IMR-90 (cell line): ENCODE data around the gene CLPSL2. TPM values are rescaled to one million over a fixed set of nuclear protein-coding genes. Genes with fewer than 3 reads are reported as not detected.

Experiments used
- ATAC-seq: fragments of 200-7000 bp; cut with Tn5 transposase; 2 replicates; pipeline ENCODE4 v1.9.1; 2020; ENCODE audit warnings: low read depth, mild to moderate bottlenecking, moderate library complexity
- BruUV-seq: library from RNA; stranded (reverse); fragments of 400-500 nt; replicated peaks from 2 replicates; lab custom pipeline; 2021; lab: Mats Ljungman, UMichigan
- CTCF ChIA-PET: fragments of 300-600 bp; formaldehyde crosslinking; extraction: SDS; loops from one replicate; lab custom pipeline; 2021; ENCODE audit warnings: antibody characterized with exemption; lab: Yijun Ruan, JAX
- POLR2A ChIA-PET: fragments of 300-600 bp; sonication (Branson Sonifier 250); formaldehyde crosslinking; loops from one replicate; lab custom pipeline; 2022; ENCODE audit warnings: antibody characterized with exemption; ENCODE audit not compliant: unreplicated experiment; lab: Charles Lee
- DNase-seq: peaks from one replicate; pipeline ENCODE4 v3.0.0; 2013
- H2AFZ ChIP-seq: replicated peaks from 2 replicates; pipeline ENCODE3; 2013; ENCODE audit warnings: low read length, mild to moderate bottlenecking; ENCODE audit not compliant: poor library complexity
- H2AK5ac ChIP-seq: 2 replicates; pipeline ENCODE4 v1.6.1; 2013; ENCODE audit warnings: low read depth, low read length, inconsistent platforms
- H2AK9ac ChIP-seq: replicated peaks from 2 replicates; pipeline ENCODE3; 2013; ENCODE audit warnings: mild to moderate bottlenecking, low read depth, low read length, moderate library complexity; ENCODE audit not compliant: poor library complexity
- H2BK120ac ChIP-seq: 2 replicates; pipeline ENCODE4 v1.6.1; 2013; ENCODE audit warnings: low read depth, low read length, inconsistent platforms
- H2BK15ac ChIP-seq: 3 replicates; pipeline ENCODE4 v1.6.1; 2013; ENCODE audit warnings: low read depth, low read length, inconsistent platforms
- H2BK20ac ChIP-seq: 2 replicates; pipeline ENCODE4 v1.6.1; 2013; ENCODE audit warnings: low read depth, mild to moderate bottlenecking, inconsistent platforms, low read length, moderate library complexity
- H2BK5ac ChIP-seq: 2 replicates; pipeline ENCODE4 v1.6.1; 2013; ENCODE audit warnings: mild to moderate bottlenecking, low read depth, low read length, inconsistent platforms; ENCODE audit not compliant: poor library complexity, severe bottlenecking
- H3K14ac ChIP-seq: replicated peaks from 2 replicates; pipeline ENCODE4 v1.6.1; 2013; ENCODE audit warnings: low read depth, low read length, inconsistent platforms
- H3K18ac ChIP-seq: 2 replicates; pipeline ENCODE4 v1.6.1; 2013; ENCODE audit warnings: low read depth, low read length, control low read depth
- H3K23ac ChIP-seq: 2 replicates; pipeline ENCODE4 v1.6.1; 2013; ENCODE audit warnings: low read depth, low read length, inconsistent platforms
- H3K27ac ChIP-seq: 2 replicates; pipeline ENCODE4 v1.5.1; 2013; ENCODE audit warnings: mild to moderate bottlenecking, control low read depth, low read length; ENCODE audit not compliant: insufficient read depth
- H3K27me3 ChIP-seq: 2 replicates; pipeline ENCODE4 v1.6.1; 2013; ENCODE audit warnings: low read length; ENCODE audit not compliant: control insufficient read depth, insufficient read depth
- H3K36me3 ChIP-seq: 2 replicates; pipeline ENCODE4 v1.6.1; 2013; ENCODE audit warnings: low read length, mixed read lengths; ENCODE audit not compliant: control insufficient read depth, insufficient read depth
- H3K4ac ChIP-seq: 2 replicates; pipeline ENCODE4 v1.6.1; 2013; ENCODE audit warnings: low read depth, low read length, inconsistent platforms
- H3K4me1 ChIP-seq: 2 replicates; pipeline ENCODE4 v1.6.1; 2013; ENCODE audit warnings: low read length, mixed read lengths; ENCODE audit not compliant: control insufficient read depth, insufficient read depth
- H3K4me2 ChIP-seq: 2 replicates; pipeline ENCODE4 v1.6.1; 2013; ENCODE audit warnings: low read depth, mild to moderate bottlenecking, control low read depth, low read length, moderate library complexity
- H3K4me3 ChIP-seq: 2 replicates; pipeline ENCODE4 v1.5.1; 2013; ENCODE audit warnings: low read depth, mild to moderate bottlenecking, control low read depth, low read length, moderate library complexity; ENCODE audit not compliant: insufficient read depth
- H3K56ac ChIP-seq: 2 replicates; pipeline ENCODE4 v1.6.1; 2013; ENCODE audit warnings: low read length, inconsistent platforms; ENCODE audit not compliant: insufficient read depth; ENCODE audit errors: extremely low read depth
- H3K79me1 ChIP-seq, 2 experiments: 2 replicates each; pipeline ENCODE4 v1.6.1; 2013; ENCODE audit warnings: low read length in 2 of 2, inconsistent platforms in 1 of 2, low read depth in 1 of 2
- H3K9ac ChIP-seq: 2 replicates; pipeline ENCODE4 v1.6.1; 2013; ENCODE audit warnings: low read depth, low read length, control low read depth
- H3K9me1 ChIP-seq: 2 replicates; pipeline ENCODE4 v1.6.1; 2013; ENCODE audit warnings: low read length, inconsistent platforms; ENCODE audit not compliant: insufficient read depth
- H3K9me3 ChIP-seq: 2 replicates; pipeline ENCODE4 v1.6.1; 2013; ENCODE audit warnings: low read length; ENCODE audit not compliant: control insufficient read depth, insufficient read depth
- H4K20me1 ChIP-seq: 2 replicates; pipeline ENCODE4 v1.6.1; 2013; ENCODE audit warnings: low read length, inconsistent platforms; ENCODE audit not compliant: insufficient read depth
- H4K5ac ChIP-seq: 2 replicates; pipeline ENCODE4 v1.6.1; 2013; ENCODE audit warnings: mild to moderate bottlenecking, low read depth, low read length, control low read depth
- H4K8ac ChIP-seq, 2 experiments: 2 replicates each; pipeline ENCODE4 v1.6.1; 2013; ENCODE audit warnings: low read depth in 2 of 2, low read length in 2 of 2, control low read depth in 1 of 2, inconsistent platforms in 1 of 2
- H4K91ac ChIP-seq: 2 replicates; pipeline ENCODE4 v1.6.1; 2013; ENCODE audit warnings: low read depth, low read length, inconsistent platforms; ENCODE audit not compliant: insufficient read depth
- BHLHE40 ChIP-seq: fragments of 150-350 bp; IDR thresholded peaks from 2 replicates; pipeline ENCODE4 v1.6.1; 2016; ENCODE audit warnings: mild to moderate bottlenecking, low read depth, low read length
- CEBPB ChIP-seq: IDR thresholded peaks from 2 replicates; pipeline ENCODE4 v1.6.1; 2012; ENCODE audit warnings: low read depth, low read length, improper control_type of control experiment
- CHD1 ChIP-seq: IDR thresholded peaks from 2 replicates; pipeline ENCODE4 v1.6.1; 2012; ENCODE audit warnings: low read depth, low read length, improper control_type of control experiment
- CTCF ChIP-seq: conservative IDR thresholded peaks from 2 replicates; pipeline ENCODE4 v1.5.1; 2012; ENCODE audit warnings: mild to moderate bottlenecking, low read depth, low read length, improper control_type of control experiment
- ELK1 ChIP-seq: fragments of 150-350 bp; IDR thresholded peaks from 2 replicates; pipeline ENCODE4 v1.6.1; 2016; ENCODE audit warnings: low read depth, mild to moderate bottlenecking, low read length, moderate library complexity, borderline replicate concordance
- FOS ChIP-seq: fragments of 150-350 bp; IDR thresholded peaks from 2 replicates; pipeline ENCODE4 v1.6.1; 2016; ENCODE audit warnings: low read depth, low read length
- MAFK ChIP-seq: IDR thresholded peaks from 2 replicates; pipeline ENCODE4 v1.6.1; 2012; ENCODE audit warnings: low read depth, low read length, improper control_type of control experiment
- MAZ ChIP-seq: IDR thresholded peaks from 2 replicates; pipeline ENCODE4 v1.6.1; 2012; ENCODE audit warnings: low read depth, mild to moderate bottlenecking, low read length, improper control_type of control experiment, moderate library complexity, borderline replicate concordance
- MXI1 ChIP-seq: IDR thresholded peaks from 2 replicates; pipeline ENCODE4 v1.6.1; 2012; ENCODE audit warnings: low read depth, mild to moderate bottlenecking, low read length, moderate library complexity, borderline replicate concordance
- NFE2L2 ChIP-seq: fragments of 150-350 bp; IDR thresholded peaks from 2 replicates; pipeline ENCODE4 v1.6.1; 2016; ENCODE audit warnings: low read depth, mild to moderate bottlenecking, low read length
- POLR2A ChIP-seq: IDR thresholded peaks from 2 replicates; pipeline ENCODE4 v1.6.1; 2012; ENCODE audit warnings: mild to moderate bottlenecking, low read depth, low read length
- RAD21 ChIP-seq: IDR thresholded peaks from 2 replicates; pipeline ENCODE4 v1.6.1; 2012; ENCODE audit warnings: low read length, improper control_type of control experiment
- RCOR1 ChIP-seq: IDR thresholded peaks from 2 replicates; pipeline ENCODE4 v1.6.1; 2012; ENCODE audit warnings: mild to moderate bottlenecking, low read length, improper control_type of control experiment; ENCODE audit not compliant: insufficient replicate concordance
- RFX5 ChIP-seq: IDR thresholded peaks from 2 replicates; pipeline ENCODE4 v1.8.0; 2012; ENCODE audit warnings: low read depth, mild to moderate bottlenecking, low read length, moderate library complexity
- SMC3 ChIP-seq: fragments of 150-350 bp; IDR thresholded peaks from 2 replicates; pipeline ENCODE4 v1.6.1; 2016; ENCODE audit warnings: low read depth, mild to moderate bottlenecking, antibody characterized with exemption, low read length, moderate library complexity
- USF2 ChIP-seq: fragments of 150-350 bp; IDR thresholded peaks from 2 replicates; pipeline ENCODE4 v1.6.1; 2017; ENCODE audit warnings: mild to moderate bottlenecking, antibody characterized with exemption, low read length, low read depth
- WGBS, 2 experiments: methylation state at CpG; one replicate each; pipeline versions ENCODE4 v1.1.5 to v1.1.7; 2013; ENCODE audit warnings: missing lambda C conversion rate in 2 of 2; ENCODE audit not compliant: insufficient read length in 1 of 2; ENCODE audit errors: extremely low coverage in 2 of 2; 5-methylcytosine and 5-hydroxymethylcytosine counted together
- dilution Hi-C: fragments of 300-500 bp; cut with HindIII; formaldehyde crosslinking; loops from one replicate; pipeline ENCODE4 v1.14.3; 2018; ENCODE audit warnings: low sequenced_read_pairs; ENCODE audit not compliant: unreplicated experiment
- in situ Hi-C: fragments of 300-500 bp; cut with MboI; formaldehyde crosslinking; loops from 3 replicates; pipeline ENCODE4 v1.14.3; 2019; ENCODE audit warnings: low sequenced_read_pairs, inconsistent platforms, mixed read lengths
- intact Hi-C: fragments of 100-400 bp; cut with micrococcal nuclease; formaldehyde crosslinking; loops from 2 replicates; pipeline ENCODE4 v1.10.0; 2022
- polyA plus RNA-seq, 3 experiments: library from polyadenylated mRNA; depleted of rRNA; stranded (reverse); fragments of >200 nt; gene quantifications; 2 replicates each; pipeline ENCODE4 v1.2.3, GENCODE V29; 2012; ENCODE audit warnings: low replicate concordance in 1 of 3
- total RNA-seq: library from RNA; depleted of rRNA; stranded (reverse); fragments of >200 nt; gene quantifications from 2 replicates; pipeline ENCODE4 v1.2.3, GENCODE V29; 2012

Gene CLPSL2
- total and polyA plus RNA-seq, 2 of the 4 experiments (the other 2 are of a cell fraction), result not detected

GRCh38 chr6:35824552-35825192 is 48.3 kb downstream of the CLPSL2 start:
- CTCF ChIA-PET, result no interaction called here
- Histone ChIP-seq H2BK5ac (no peak overlapping the region), H2BK20ac (no peak overlapping the region), H2BK15ac (no peak overlapping the region), H3K4me1 (no peaks in the 10 kb centered on the region), H4K91ac (no peak overlapping the region), H3K9me1 (no peaks in the 10 kb centered on the region), H3K27me3 (no peaks in the 10 kb centered on the region; the same call in none of the 2 replicates), H2AK9ac (no peak overlapping the region), H2AK5ac (no peak overlapping the region), H3K4ac (no peak overlapping the region), H3K9me3 (no peaks in the 10 kb centered on the region), H3K18ac (no peak overlapping the region), H4K5ac (no peak overlapping the region), H3K4me2 (no peak overlapping the region), H4K8ac (no peak overlapping the region), H3K14ac (no peak overlapping the region), H2BK120ac (no peak overlapping the region), H3K9ac (no peak overlapping the region), H3K56ac (no peak overlapping the region), H3K79me1 (no peaks in the 10 kb centered on the region), H4K20me1 (no peaks in the 10 kb centered on the region), H3K36me3 (no peaks in the 10 kb centered on the region), H3K23ac (no peak overlapping the region), H3K27ac (no peak overlapping the region), H2AFZ (no peak overlapping the region), H3K4me3 (no peak overlapping the region)
- in situ Hi-C loops, result no loop called here
- no peak for DNase-seq
- ATAC-seq, result no peak
- POLR2A ChIA-PET, result no interaction called here
- no peak for TF ChIP-seq CTCF
- no peak for TF ChIP-seq RFX5
- TF ChIP-seq NFE2L2, result no peak
- TF ChIP-seq ELK1, result no peak
- TF ChIP-seq CEBPB, result no peak
- TF ChIP-seq SMC3, result no peak
- no peak for TF ChIP-seq CHD1
- no peak for TF ChIP-seq MAZ
- TF ChIP-seq POLR2A, result no peak
- no peak for TF ChIP-seq BHLHE40
- TF ChIP-seq USF2, result no peak
- no peak for TF ChIP-seq MAFK
- TF ChIP-seq FOS, result no peak
- TF ChIP-seq MXI1, result no peak
- no peak for TF ChIP-seq RCOR1
- no peak for TF ChIP-seq RAD21
- intact Hi-C loops, result no loop called here
- BruUV-seq, result no TSS peak
- 35% methylated on average over 2 of the region's 5 CpGs; no CpG with 5 or more reads in 1 of the 2 experiments for WGBS, 2 experiments
- dilution Hi-C loops, result no loop called here
